HEK293 (cell line): ENCODE measurements around the gene NDUFS2.

ENCODE experiments used
- ATF2 ChIP-seq: fragments of 450-650 bp; formaldehyde crosslinking; IDR thresholded peaks from 2 replicates; pipeline ENCODE4 v1.5.1; 2016; ENCODE audit warnings: missing biosample characterization, missing genetic modification characterization, low read depth
- BCL6B ChIP-seq: fragments of 450-650 bp; formaldehyde crosslinking; IDR thresholded peaks from 2 replicates; pipeline ENCODE4 v1.5.1; 2017; ENCODE audit warnings: missing biosample characterization, missing genetic modification characterization
- CTCF ChIP-seq: fragments of 450-650 bp; formaldehyde crosslinking; IDR thresholded peaks from 2 replicates; pipeline ENCODE4 v1.5.1; 2016; ENCODE audit warnings: missing biosample characterization, missing genetic modification characterization
- KLF17 ChIP-seq: fragments of 450-650 bp; formaldehyde crosslinking; IDR thresholded peaks from 2 replicates; pipeline ENCODE4 v1.5.1; 2016; ENCODE audit warnings: missing biosample characterization, missing genetic modification characterization
- KLF8 ChIP-seq: fragments of 450-650 bp; formaldehyde crosslinking; IDR thresholded peaks from 2 replicates; pipeline ENCODE4 v1.5.1; 2016; ENCODE audit warnings: missing biosample characterization, missing genetic modification characterization
- KLF9 ChIP-seq: fragments of 450-650 bp; formaldehyde crosslinking; IDR thresholded peaks from 2 replicates; pipeline ENCODE4 v1.5.1; 2016; ENCODE audit warnings: missing biosample characterization, missing genetic modification characterization, low read depth
- MZF1 ChIP-seq: fragments of 450-650 bp; formaldehyde crosslinking; IDR thresholded peaks from 2 replicates; pipeline ENCODE4 v1.5.1; 2017; ENCODE audit warnings: missing biosample characterization, missing genetic modification characterization, borderline replicate concordance
- REST ChIP-seq: fragments of 450-650 bp; formaldehyde crosslinking; IDR thresholded peaks from 2 replicates; pipeline ENCODE4 v1.5.1; 2016; ENCODE audit warnings: missing biosample characterization, missing genetic modification characterization
- TRIM28 ChIP-seq: IDR thresholded peaks from 2 replicates; pipeline ENCODE4 v1.6.1; 2011; ENCODE audit warnings: low read length, control low read depth, borderline replicate concordance
- ZNF184 ChIP-seq: fragments of 450-650 bp; IDR thresholded peaks from 2 replicates; pipeline ENCODE4 v1.5.1; 2018; ENCODE audit warnings: missing biosample characterization, mild to moderate bottlenecking, missing genetic modification characterization
- ZNF624 ChIP-seq: fragments of 450-650 bp; formaldehyde crosslinking; IDR thresholded peaks from 2 replicates; pipeline ENCODE4 v1.5.1; 2017; ENCODE audit warnings: missing biosample characterization, missing genetic modification characterization
- ZNF747 ChIP-seq: fragments of 450-650 bp; formaldehyde crosslinking; IDR thresholded peaks from 2 replicates; pipeline ENCODE4 v1.5.1; 2016; ENCODE audit warnings: missing biosample characterization, missing genetic modification characterization

GRCh38 chr1:161238039-161238473, 35.9 kb downstream of the NDUFS2 start, which contains the start of gene NR1I3:
- TF ChIP-seq CTCF (tag by site-specific recombination) (no peak), REST (no peak), TRIM28 (no peak), ZNF747 (tag by site-specific recombination) (no peak), KLF8 (tag by site-specific recombination) (no peak), KLF17 (tag by site-specific recombination) (no peak), ZNF624 (tag by site-specific recombination) (no peak), MZF1 (tag by site-specific recombination) (no peak), BCL6B (tag by site-specific recombination) (no peak), ZNF184 (tag by site-specific recombination) (no peak), KLF9 (tag by site-specific recombination) (no peak), ATF2 (tag by site-specific recombination) (no peak)
